Neural cell (in vitro differentiated cells): ENCODE measurements around the gene SFMBT2.
A peak's percentile ranks its signal among the peaks of the same experiment; 100 is the strongest.

Experiments
- CTCF ChIP-seq: fragments of 450-650 bp; IDR thresholded peaks from 2 replicates; pipeline ENCODE4 v1.5.1; 2014; ENCODE audit warnings: antibody characterized with exemption, mild to moderate bottlenecking, moderate library complexity; ENCODE audit not compliant: poor library complexity, severe bottlenecking
- EP300 ChIP-seq: fragments of 450-650 bp; conservative IDR thresholded peaks from 2 replicates; pipeline ENCODE4 v1.6.1; 2014; ENCODE audit warnings: antibody characterized with exemption, mild to moderate bottlenecking, moderate library complexity; ENCODE audit not compliant: poor library complexity, severe bottlenecking
- EZH2 ChIP-seq: fragments of 200-600, 300-800 bp; shearing (Covaris generic), sonication (generic); IDR thresholded peaks from 2 replicates; pipeline ENCODE4 v1.6.1; 2014; ENCODE audit warnings: antibody characterized with exemption, low read length, borderline replicate concordance, mild to moderate bottlenecking; ENCODE audit not compliant: insufficient read depth, poor library complexity, severe bottlenecking
- MXI1 ChIP-seq: fragments of 450-650 bp; conservative IDR thresholded peaks from 2 replicates; pipeline ENCODE4 v1.6.1; 2014; ENCODE audit warnings: antibody characterized with exemption, mild to moderate bottlenecking; ENCODE audit not compliant: poor library complexity, severe bottlenecking
- RAD21 ChIP-seq: fragments of 450-650 bp; conservative IDR thresholded peaks from 2 replicates; pipeline ENCODE4 v1.6.1; 2014; ENCODE audit warnings: antibody characterized with exemption, mild to moderate bottlenecking, moderate library complexity
- SMC3 ChIP-seq: fragments of 450-650 bp; conservative IDR thresholded peaks from 2 replicates; pipeline ENCODE4 v1.6.1; 2014; ENCODE audit warnings: antibody characterized with exemption, mild to moderate bottlenecking, moderate library complexity; ENCODE audit not compliant: poor library complexity

DNA sequence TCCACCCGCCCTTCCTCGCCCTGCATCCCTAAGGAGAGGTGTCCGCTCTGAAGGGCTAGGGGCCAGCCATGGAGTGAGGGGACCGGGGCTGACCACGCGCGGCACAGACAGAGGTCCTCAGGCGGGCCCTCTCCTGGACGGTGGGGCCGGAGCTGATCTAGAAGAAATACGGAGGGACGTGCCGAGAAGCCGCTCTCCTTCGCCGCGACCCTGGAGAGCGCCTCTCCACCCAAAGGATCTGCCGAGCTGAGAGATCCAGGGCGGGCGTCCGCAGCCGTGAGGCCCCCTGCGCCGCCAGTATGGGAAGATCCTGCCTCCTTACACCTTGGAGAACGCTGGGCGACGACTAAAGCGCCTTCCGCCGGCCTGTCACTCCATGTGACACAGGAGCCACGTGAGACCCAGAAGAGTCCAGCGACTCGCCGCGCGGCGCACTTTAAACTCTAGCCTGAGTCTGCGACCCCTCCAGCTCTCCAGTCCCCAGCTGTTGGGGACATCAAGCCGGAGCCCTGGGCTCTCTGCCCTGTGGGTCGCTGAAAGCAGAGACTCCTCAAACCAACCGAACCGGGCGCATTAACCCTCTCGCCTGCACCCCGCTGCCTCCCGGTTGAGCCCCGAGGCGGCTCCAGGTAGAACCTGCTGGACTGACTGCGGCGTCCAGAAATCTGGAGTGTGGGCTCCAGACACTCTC, 1.5 kb upstream of the SFMBT2 start:
- TF ChIP-seq CTCF (no peak), EP300 (no peak), RAD21 (no peak), MXI1 (no peak), SMC3 (no peak), EZH2 (peak; percentile 21)
